HuH-7.5 (cell line): ENCODE data around the gene WDFY3.
"Not testable (repeated sequence)": the region's sequence is repeated elsewhere in the genome, so short reads cannot be mapped to it uniquely, and the experiment has no call there.

Experiments used
- DNase-seq: peaks from one replicate; pipeline ENCODE4 v3.0.0; 2011; ENCODE audit warnings: low spot score

WDFY3 gene

GRCh38 chr4:84673475-84674240 is 292.8 kb downstream of the WDFY3 start:
- no peak for DNase-seq

- no peak for DNase-seq
Measured at GRCh38 chr4:84672177-84672576, 294.3 kb downstream of the WDFY3 start.

GRCh38 chr4:84669201-84669600 is 297.3 kb downstream of the WDFY3 start:
- DNase-seq = no peak

GRCh38 chr4:84666439-84666838 is 300.1 kb downstream of the WDFY3 start:
- DNase-seq = no peak

- DNase-seq = not testable (repeated sequence)
Measured at GRCh38 chr4:84664767-84665166, 301.7 kb downstream of the WDFY3 start.

- no peak for DNase-seq
Measured at GRCh38 chr4:84661191-84661939, 305.1 kb downstream of the WDFY3 start.

- DNase-seq = no peak
Measured at GRCh38 chr4:84660606-84661005, 305.9 kb downstream of the WDFY3 start.

- no peak for DNase-seq
Measured at GRCh38 chr4:84652478-84652877, 314.0 kb downstream of the WDFY3 start.

GRCh38 chr4:84651499-84651898 is 315.0 kb downstream of the WDFY3 start:
- no peak for DNase-seq

GRCh38 chr4:84648863-84649647 is 317.4 kb downstream of the WDFY3 start:
- DNase-seq = no peak

GRCh38 chr4:84648178-84648577 is 318.3 kb downstream of the WDFY3 start:
- DNase-seq = no peak

- no peak for DNase-seq
Measured at GRCh38 chr4:84647312-84647884, 319.1 kb downstream of the WDFY3 start.

- no peak for DNase-seq
Measured at GRCh38 chr4:84644087-84644486, 322.4 kb downstream of the WDFY3 start.

GRCh38 chr4:84639145-84639544 is 327.3 kb downstream of the WDFY3 start:
- no peak for DNase-seq

GRCh38 chr4:84638092-84638491 is 328.4 kb downstream of the WDFY3 start:
- DNase-seq = no peak

GRCh38 chr4:84634961-84635360 is 331.5 kb downstream of the WDFY3 start:
- no peak for DNase-seq

GRCh38 chr4:84632092-84632491 is 334.4 kb downstream of the WDFY3 start:
- no peak for DNase-seq

- no peak for DNase-seq
Measured at GRCh38 chr4:84631573-84631972, 334.9 kb downstream of the WDFY3 start.

GRCh38 chr4:84626673-84627072 is 339.8 kb downstream of the WDFY3 start:
- DNase-seq = no peak

GRCh38 chr4:84623661-84624060 is 342.8 kb downstream of the WDFY3 start:
- DNase-seq = no peak

- DNase-seq = no peak
Measured at GRCh38 chr4:84622959-84623358, 343.5 kb downstream of the WDFY3 start.
